K562 (cell line): ENCODE data around the gene COMTD1. TPM values are rescaled to one million over a fixed set of nuclear protein-coding genes. Genes with fewer than 3 reads are reported as not detected.

Source experiments
- BHLHE40 ChIP-seq: IDR thresholded peaks from 2 replicates; pipeline ENCODE4 v1.6.1; 2011; ENCODE audit warnings: low read length, improper control_type of control experiment
- HDAC3 ChIP-seq: fragments of 450-650 bp; IDR thresholded peaks from 2 replicates; pipeline ENCODE4 v1.6.1; 2018; ENCODE audit warnings: borderline replicate concordance, mild to moderate bottlenecking, moderate library complexity; ENCODE audit not compliant: partially characterized antibody
- MAX ChIP-seq: sonication (generic); formaldehyde crosslinking; IDR thresholded peaks from 2 replicates; pipeline ENCODE4 v1.9.0; 2022; ENCODE audit warnings: mild to moderate bottlenecking, missing genetic modification reagents
- MBD1 ChIP-seq: fragments of 250-450 bp; sonication (Bioruptor Pico); IDR thresholded peaks from 2 replicates; pipeline ENCODE4 v1.8.0; 2022; ENCODE audit warnings: inconsistent platforms
- MNT ChIP-seq, 2 experiments: fragments of 450-650 bp; conservative IDR thresholded peaks; 2 replicates each; pipeline ENCODE4 v1.6.1; 2017; ENCODE audit warnings: mild to moderate bottlenecking in 2 of 2, moderate library complexity in 2 of 2
- MYC ChIP-seq, 2 experiments: fragments of 250-450 bp in 1 of 2; sonication (Bioruptor Pico) in 1 of 2; IDR thresholded peaks; 2 replicates each; pipeline versions ENCODE4 v1.5.1 to v1.6.1; 2012 to 2021; ENCODE audit warnings: low read depth in 2 of 2, borderline replicate concordance in 1 of 2, improper control_type of control experiment in 1 of 2, low read length in 1 of 2, mild to moderate bottlenecking in 1 of 2, moderate library complexity in 1 of 2
- NR2C1 ChIP-seq, 2 experiments: fragments of 450-650 bp; IDR thresholded peaks; 2 replicates each; pipeline ENCODE4 v1.6.1; 2017; ENCODE audit warnings: mild to moderate bottlenecking in 2 of 2, antibody characterized with exemption in 1 of 2, inconsistent platforms in 1 of 2, missing compliant biosample characterization in 1 of 2, missing genetic modification characterization in 1 of 2
- NR2C2 ChIP-seq, 2 experiments: fragments of 200-800 bp in 1 of 2; sonication (Bioruptor generic) in 1 of 2; sonication (generic) in 1 of 2; formaldehyde crosslinking in 1 of 2; IDR thresholded peaks; 2 replicates each; pipeline versions ENCODE4 v1.6.1 to v1.8.0; 2016 to 2022; ENCODE audit warnings: mild to moderate bottlenecking in 1 of 2, missing compliant biosample characterization in 1 of 2, missing genetic modification characterization in 1 of 2, missing genetic modification reagents in 1 of 2
- TGIF2 ChIP-seq: sonication (generic); formaldehyde crosslinking; IDR thresholded peaks from 2 replicates; pipeline ENCODE4 v1.8.1; 2022; ENCODE audit warnings: mild to moderate bottlenecking, missing genetic modification reagents, moderate library complexity
- THRAP3 ChIP-seq: fragments of 450-650 bp; IDR thresholded peaks from 2 replicates; pipeline ENCODE4 v1.6.1; 2016; ENCODE audit warnings: mild to moderate bottlenecking, inconsistent platforms, borderline replicate concordance
- ZBED1 ChIP-seq: IDR thresholded peaks from 2 replicates; pipeline ENCODE4 v1.6.1; 2014
- ZBTB17 ChIP-seq: fragments of 450-650 bp; formaldehyde crosslinking; IDR thresholded peaks from 2 replicates; pipeline ENCODE4 v1.4.0; 2020; ENCODE audit warnings: mild to moderate bottlenecking
- ZFX ChIP-seq: sonication (generic); formaldehyde crosslinking; IDR thresholded peaks from 2 replicates; pipeline ENCODE4 v1.8.0; 2022; ENCODE audit warnings: mild to moderate bottlenecking, missing genetic modification reagents, moderate library complexity
- polyA plus RNA-seq, 8 experiments: library from polyadenylated mRNA; depleted of rRNA in 4 of 8; stranded (reverse) in 5 of 8; unstranded in 3 of 8; fragments of >200 nt; fragmentation: Nextera tagmentation in 2 of 8; fragmentation: Illumina TruSeq in 1 of 8; extraction: Ambion mirVana in 2 of 8; extraction: Trizol in 1 of 8; gene quantifications; 2 replicates each; pipeline versions ENCODE4 v1.2.1 to v1.2.3, GENCODE V29; 2011 to 2014; ENCODE audit warnings: inconsistent platforms in 1 of 8, missing spikeins in 1 of 8
- total RNA-seq, 7 experiments: library from RNA; depleted of rRNA in 6 of 7; stranded (reverse); fragments of >200 nt in 6 of 7; fragmentation: Illumina TruSeq in 2 of 7; extraction: Trizol in 2 of 7; gene quantifications; 2 replicates each; pipeline versions ENCODE4 v1.2.1 to v1.2.3, GENCODE V29; 2011 to 2021; ENCODE audit warnings: low replicate concordance in 1 of 7

COMTD1 gene
- total and polyA plus RNA-seq, 9 of the 15 experiments (the other 6 are each of a cell fraction or from before 2014, with no cell fraction given): 0.41 to 112 (median 13.7) TPM

- TF ChIP-seq ZFX (CRISPR knock-in tag) (peak; percentile 31; the same call in 1 of the 2 replicates), MYC (IDR thresholded peaks at IDR 0.05; ENCODE audit: low read depth, low read length) (peak; percentile 27; the same call in 1 of the 2 replicates), MYC (CRISPR knock-in tag; IDR thresholded peaks at IDR 0.05; ENCODE audit: borderline replicate concordance, low read depth) (no peak), MNT (conservative IDR thresholded peaks at IDR 0.05) (0 out of 4 replicates have a peak, but pooled peaks of 1 of the 2 experiments have one; percentile 23), MBD1 (CRISPR knock-in tag) (no peak), BHLHE40 (no peak), THRAP3 (no peak), ZBED1 (no peak), NR2C2 (CRISPR knock-in tag; IDR thresholded peaks at IDR 0.05) (no peak), NR2C2 (tag; IDR thresholded peaks at IDR 0.05) (peak; percentile 14; the same call in 1 of the 2 replicates), NR2C1 (IDR thresholded peaks at IDR 0.05) (peak; percentile 74), NR2C1 (tag; IDR thresholded peaks at IDR 0.05) (peak; percentile 70), MAX (peak; percentile 70), TGIF2 (CRISPR knock-in tag) (no peak), ZBTB17 (CRISPR knock-in tag) (no peak), HDAC3 (no peak)
Observed at GRCh38 chr10:75238182-75239095, 2.7 kb upstream of the COMTD1 start (continued).
